ENCODE results near the gene ZFAND3.

- no peak for TF ChIP-seq GATA2 (CRISPR knock-in tag; IDR thresholded peaks at IDR 0.05)
- no peak for TF ChIP-seq CTCF (IDR thresholded peaks at IDR 0.05)
- no peak for TF ChIP-seq JUND (IDR thresholded peaks at IDR 0.05)
- no peak for TF ChIP-seq SIN3A (IDR thresholded peaks at IDR 0.05; ENCODE audit: borderline replicate concordance, low read depth, low read length)
- no peak for TF ChIP-seq USF1 (IDR thresholded peaks at IDR 0.05; ENCODE audit: borderline replicate concordance, low read depth)
- no peak for TF ChIP-seq POLR2AphosphoS5 (IDR thresholded peaks at IDR 0.05; ENCODE audit: low read depth, low read length)
- TF ChIP-seq FOSL2 (IDR thresholded peaks at IDR 0.05; ENCODE audit: borderline replicate concordance, low read depth) = no peak
- no peak for TF ChIP-seq IRF3 (IDR thresholded peaks at IDR 0.05; ENCODE audit: low read depth, low read length)
These were observed 272.1 kb downstream of the ZFAND3 start for GRCh38 chr6:38091613-38092012.

Data from SK-N-SH (cell line).